Mucosa of stomach (tissue), 1 donor: ENCODE data around the gene TBC1D10A.
A peak's percentile ranks its signal among the peaks of the same experiment; 100 is the strongest.
"Not testable (repeated sequence)": the region's sequence is repeated elsewhere in the genome, so short reads cannot be mapped to it uniquely, and the experiment has no call there.

ENCODE experiments used
- H3K27me3 ChIP-seq: one replicate; pipeline ENCODE4 v1.7.0; 2013; ENCODE audit warnings: mild to moderate bottlenecking, low read length; ENCODE audit not compliant: control insufficient read depth, insufficient read depth
- H3K36me3 ChIP-seq: one replicate; pipeline ENCODE4 v1.7.0; 2013; ENCODE audit warnings: low read length; ENCODE audit not compliant: control insufficient read depth, insufficient read depth
- H3K4me1 ChIP-seq: one replicate; pipeline ENCODE4 v1.7.0; 2013; ENCODE audit warnings: mild to moderate bottlenecking, low read length; ENCODE audit not compliant: control insufficient read depth, insufficient read depth
- H3K4me3 ChIP-seq: one replicate; pipeline ENCODE4 v1.7.0; 2013; ENCODE audit warnings: low read length
- H3K9ac ChIP-seq: one replicate; pipeline ENCODE4 v1.7.0; 2013; ENCODE audit warnings: mild to moderate bottlenecking, low read length, moderate library complexity
- H3K9me3 ChIP-seq: one replicate; pipeline ENCODE4 v1.7.0; 2013; ENCODE audit warnings: mild to moderate bottlenecking, low read length, moderate library complexity; ENCODE audit not compliant: control insufficient read depth
- donor health status: Pancreatic carcinoma.

TBC1D10A gene

DNA sequence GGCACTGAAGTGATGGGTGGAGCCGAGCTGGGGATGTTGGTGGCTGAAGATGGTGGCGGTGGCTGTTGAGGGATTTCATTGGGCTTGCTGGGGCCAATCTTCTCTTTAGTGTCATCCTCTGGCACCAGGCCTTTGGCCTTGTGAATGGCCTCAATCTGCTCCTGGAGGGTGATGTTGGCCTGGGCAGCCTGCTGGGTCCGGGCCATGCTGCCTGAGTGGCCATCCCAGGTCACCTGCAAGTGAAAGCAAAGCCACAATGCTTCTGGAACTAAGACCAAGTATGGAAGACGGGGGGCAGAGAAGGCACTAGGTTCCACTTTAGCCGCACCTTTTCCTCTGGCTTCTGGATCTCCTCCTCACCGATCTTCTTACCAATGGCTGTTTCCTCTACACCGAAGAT, 12.1 kb upstream of the TBC1D10A start:
- Histone ChIP-seq H3K27me3 (no peaks in the 10 kb centered on the region), H3K9me3 (no peaks in the 10 kb centered on the region), H3K9ac (no peak overlapping the region), H3K36me3 (peaks cover 43% of the 10 kb centered on the region), H3K4me1 (no peaks in the 10 kb centered on the region), H3K4me3 (no peak overlapping the region)

DNA sequence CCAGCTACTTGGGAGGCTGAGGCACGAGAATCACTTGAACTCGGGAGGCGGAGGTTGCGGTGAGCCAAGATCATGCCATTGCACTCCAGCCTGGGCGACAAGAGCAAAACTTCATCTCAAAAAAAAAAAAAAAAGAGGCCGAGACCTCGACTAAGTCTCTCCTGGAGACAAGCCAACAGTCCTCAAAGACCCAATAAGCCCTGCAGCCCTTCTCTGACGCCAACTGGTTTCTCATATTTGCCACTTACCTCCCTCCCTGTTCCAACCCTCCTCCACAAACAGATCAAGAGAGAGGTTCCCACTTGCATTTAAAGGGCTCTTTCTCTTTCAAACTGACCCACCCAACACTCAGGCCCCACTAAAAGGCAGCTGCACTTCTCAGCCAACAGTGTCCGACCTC, 11.6 kb upstream of the TBC1D10A start:
- H3K4me3 ChIP-seq, H3K4me1 ChIP-seq, H3K27me3 ChIP-seq, H3K9me3 ChIP-seq, H3K9ac ChIP-seq: not testable (repeated sequence)
- H3K36me3 ChIP-seq, result peaks cover 43% of the 10 kb centered on the region

DNA sequence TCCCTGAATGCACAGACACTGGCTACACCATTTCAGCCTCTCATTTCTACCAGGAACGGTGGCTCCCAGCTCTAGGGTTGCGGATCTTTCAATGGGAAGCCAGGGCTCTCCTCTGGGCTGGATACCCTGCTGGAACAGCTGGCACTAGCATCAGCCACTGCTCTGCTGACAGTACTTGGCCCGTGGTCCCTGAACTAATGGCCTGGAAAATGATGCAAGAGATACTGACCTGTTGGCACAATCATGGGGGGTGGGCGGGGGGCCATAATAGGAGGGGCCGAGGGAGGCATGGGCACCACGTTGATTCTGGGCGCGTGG, 10.7 kb upstream of the TBC1D10A start:
- Histone ChIP-seq H3K36me3 (peaks cover 41% of the 10 kb centered on the region), H3K4me1 (no peaks in the 10 kb centered on the region)

DNA sequence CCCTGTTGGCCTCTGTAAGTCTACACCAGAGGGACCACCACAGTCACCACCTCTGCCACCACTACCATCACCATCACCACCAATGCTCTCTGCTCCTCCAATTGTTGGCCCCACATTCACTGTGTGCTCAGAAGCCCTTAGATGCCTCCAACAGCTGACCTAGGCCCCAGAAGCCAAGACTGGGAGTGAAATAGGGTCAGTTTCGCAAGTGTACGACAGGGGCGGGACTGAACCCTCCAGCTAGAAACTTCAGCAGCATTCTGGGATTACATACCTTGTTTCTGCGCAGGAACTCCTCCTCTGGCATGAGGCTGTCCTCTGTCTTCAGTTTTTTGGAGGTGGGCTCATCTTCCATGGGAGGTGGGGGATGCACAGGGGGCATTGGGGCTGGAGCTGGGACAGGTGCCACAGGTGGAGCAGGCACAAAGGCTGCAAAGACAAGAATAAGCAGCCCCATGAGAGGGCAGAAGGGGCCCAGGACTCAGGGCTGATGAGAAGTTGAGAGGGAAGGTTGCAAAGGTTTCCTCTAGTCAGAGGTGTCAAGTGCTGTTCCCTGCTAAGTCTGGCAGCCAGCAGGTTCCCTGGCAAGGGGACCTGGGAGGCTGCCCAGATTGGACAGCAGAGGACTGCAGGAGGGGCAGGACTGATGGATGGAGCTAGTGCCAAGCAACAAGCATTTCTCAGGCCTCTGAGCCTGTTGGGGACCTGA, 10.2 kb upstream of the TBC1D10A start:
- Histone ChIP-seq H3K9me3 (no peaks in the 10 kb centered on the region), H3K4me1 (no peaks in the 10 kb centered on the region), H3K36me3 (peaks cover 36% of the 10 kb centered on the region), H3K27me3 (no peaks in the 10 kb centered on the region), H3K4me3 (no peak overlapping the region), H3K9ac (no peak overlapping the region)

More for the DNA sequence above, 10.7 kb upstream of the TBC1D10A start:
- Histone ChIP-seq H3K9ac (no peak overlapping the region), H3K4me3 (no peak overlapping the region), H3K27me3 (no peaks in the 10 kb centered on the region), H3K9me3 (no peaks in the 10 kb centered on the region)

DNA sequence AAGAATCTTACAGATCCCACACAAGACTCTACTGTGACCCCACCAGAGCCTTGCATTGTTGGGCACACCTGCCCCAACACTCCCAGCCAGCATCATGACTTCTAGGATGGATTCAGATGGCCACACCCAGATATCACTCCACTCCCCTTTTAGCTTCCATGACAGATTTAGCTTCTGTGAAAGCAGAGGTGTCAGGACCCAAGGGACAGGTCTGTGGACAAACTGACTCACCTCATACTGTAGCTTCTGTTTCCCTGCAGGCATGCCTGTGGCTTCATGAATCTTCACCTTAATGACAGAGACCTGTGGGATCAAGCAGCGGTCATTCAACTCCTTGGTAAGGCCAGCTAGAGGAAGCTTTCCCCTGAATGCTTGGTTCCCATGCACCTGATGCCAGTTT, 8.5 kb upstream of the TBC1D10A start:
- Histone ChIP-seq H3K9me3 (no peaks in the 10 kb centered on the region), H3K27me3 (no peaks in the 10 kb centered on the region), H3K36me3 (peaks cover 30% of the 10 kb centered on the region), H3K4me3 (no peak overlapping the region), H3K9ac (no peak overlapping the region), H3K4me1 (no peaks in the 10 kb centered on the region)

DNA sequence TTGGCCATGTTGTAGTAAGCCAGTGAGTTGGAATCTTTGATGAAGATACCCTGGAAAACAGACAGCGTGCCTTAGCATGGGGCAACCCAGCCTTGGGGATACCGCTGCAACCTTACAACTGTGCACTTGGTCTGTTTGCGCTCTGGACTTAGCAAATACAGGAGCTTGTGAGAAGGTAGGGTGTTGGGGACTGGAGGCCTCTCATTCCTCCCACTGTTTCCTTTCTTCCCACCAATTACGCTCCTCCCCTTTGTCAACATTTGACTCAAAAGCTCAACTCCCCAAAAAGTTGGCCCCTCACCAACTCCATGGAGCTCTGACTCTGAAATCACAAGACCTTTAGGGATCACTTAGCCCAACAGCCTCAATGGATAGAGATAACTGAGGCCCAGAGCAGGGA, 7.9 kb upstream of the TBC1D10A start:
- no peak overlapping the region for H3K4me3 ChIP-seq
- no peak overlapping the region for H3K9ac ChIP-seq
- H3K4me1 ChIP-seq, result no peaks in the 10 kb centered on the region
- H3K9me3 ChIP-seq, result no peaks in the 10 kb centered on the region
- peaks cover 30% of the 10 kb centered on the region for H3K36me3 ChIP-seq
- H3K27me3 ChIP-seq, result no peaks in the 10 kb centered on the region

DNA sequence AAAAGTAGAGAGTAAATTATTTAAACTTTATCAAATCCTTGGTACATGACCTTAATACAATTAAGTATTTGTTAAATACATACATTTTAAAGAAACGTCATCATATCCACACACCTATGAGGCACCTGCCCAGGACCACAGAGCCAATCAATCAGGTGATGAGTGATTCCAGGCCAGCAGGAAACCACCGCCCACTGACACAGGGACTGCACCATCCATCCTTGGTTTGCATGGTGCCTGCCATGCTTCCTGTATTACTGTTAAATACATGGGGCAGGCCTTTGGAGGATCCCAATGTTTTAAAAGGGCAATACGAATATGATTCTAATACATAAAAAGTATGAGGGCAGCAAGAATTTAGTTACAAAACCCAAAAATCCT, 7.0 kb upstream of the TBC1D10A start:
- Histone ChIP-seq H3K9me3 (no peaks in the 10 kb centered on the region), H3K4me1 (no peaks in the 10 kb centered on the region), H3K36me3 (peaks cover 30% of the 10 kb centered on the region), H3K27me3 (no peaks in the 10 kb centered on the region), H3K9ac (no peak overlapping the region), H3K4me3 (no peak overlapping the region)

DNA sequence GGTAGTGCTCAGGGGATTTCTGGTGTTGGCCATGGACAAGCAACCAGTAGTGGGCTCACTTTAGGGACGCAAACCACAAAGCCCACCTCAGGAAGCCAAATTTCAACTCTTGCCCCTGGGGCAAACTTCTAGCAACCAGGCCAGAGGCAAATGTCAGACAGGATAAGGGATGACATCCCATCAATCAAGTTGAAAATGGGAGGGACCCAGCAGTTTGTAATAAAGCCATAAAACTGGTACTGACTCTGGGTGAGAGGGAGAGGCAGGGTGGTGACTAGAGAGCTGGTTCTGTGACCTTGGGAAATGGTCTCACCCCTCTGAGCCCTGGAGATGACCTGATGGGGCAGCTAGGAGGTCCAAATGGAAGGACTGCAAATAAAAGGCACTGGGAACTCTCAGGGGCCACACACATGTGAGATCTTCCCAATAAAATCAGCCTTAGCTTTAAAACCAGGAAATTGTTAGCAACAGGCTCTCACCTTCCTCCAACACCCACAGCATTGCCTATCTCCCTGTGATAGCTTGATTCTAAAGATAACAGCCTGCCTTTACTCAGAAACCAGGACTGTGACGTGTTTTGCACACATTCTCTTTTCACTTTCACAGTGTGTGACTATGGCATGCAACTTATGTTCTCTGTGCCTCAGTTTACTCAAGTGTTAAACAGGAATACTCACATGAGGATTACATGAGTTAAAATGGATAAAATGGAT, 6.4 kb upstream of the TBC1D10A start:
- peaks cover 2% of the 10 kb centered on the region for H3K4me1 ChIP-seq
- peaks cover 30% of the 10 kb centered on the region for H3K36me3 ChIP-seq
- H3K4me3 ChIP-seq, result no peak overlapping the region
- no peaks in the 10 kb centered on the region for H3K27me3 ChIP-seq
- no peak overlapping the region for H3K9ac ChIP-seq
- H3K9me3 ChIP-seq, result no peaks in the 10 kb centered on the region

DNA sequence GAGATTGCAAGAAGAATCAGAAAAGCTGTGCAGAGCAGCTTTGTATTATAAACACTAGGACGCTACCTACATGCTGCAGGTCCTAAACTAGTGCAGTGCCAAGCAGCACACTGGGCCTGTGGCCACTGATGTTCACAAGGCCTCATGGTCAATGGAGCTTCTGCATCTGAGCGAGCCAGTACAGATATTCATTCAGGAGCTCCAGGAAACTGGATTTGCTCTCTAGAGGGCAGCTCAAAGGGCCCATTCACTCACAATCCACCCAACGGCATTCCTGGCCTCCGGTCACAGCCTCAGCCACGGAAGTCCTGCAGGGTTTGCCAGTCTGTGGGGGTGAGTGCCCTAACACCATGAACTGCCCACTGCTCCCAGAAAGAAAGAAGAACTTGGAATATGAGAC, 5.8 kb upstream of the TBC1D10A start:
- Histone ChIP-seq H3K9me3 (no peaks in the 10 kb centered on the region), H3K4me1 (peaks cover 6% of the 10 kb centered on the region), H3K9ac (no peak overlapping the region), H3K4me3 (no peak overlapping the region), H3K36me3 (peaks cover 30% of the 10 kb centered on the region), H3K27me3 (no peaks in the 10 kb centered on the region)

DNA sequence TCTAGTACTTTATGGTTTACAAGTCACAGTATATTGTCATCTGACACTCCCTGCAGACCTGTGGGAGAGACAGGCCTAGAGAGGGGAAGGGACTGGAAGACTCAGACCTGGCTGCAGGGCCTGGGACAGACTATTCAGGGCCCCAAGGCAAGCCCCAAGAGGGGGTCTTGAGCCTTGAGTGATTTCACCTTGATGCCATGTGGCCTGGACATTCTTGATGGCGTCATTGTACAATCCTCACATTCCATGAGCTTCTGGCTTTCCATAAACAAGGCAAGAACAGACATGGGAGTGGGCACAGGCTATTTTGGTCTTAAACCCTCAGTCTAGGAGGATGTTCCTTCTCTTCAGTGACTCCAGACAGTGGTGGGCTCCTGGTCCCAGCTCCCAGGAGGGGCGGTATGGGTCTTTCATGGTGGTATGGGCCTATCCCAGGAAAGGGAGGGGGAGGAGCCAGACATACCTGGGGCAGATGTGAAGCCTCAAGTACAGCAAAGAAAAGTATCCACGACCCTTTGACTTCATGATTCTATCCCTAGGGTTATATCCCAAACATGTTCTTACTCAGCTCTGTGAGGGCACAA, 1.8 kb upstream of the TBC1D10A start:
- peaks cover 27% of the 10 kb centered on the region for H3K4me1 ChIP-seq
- H3K9me3 ChIP-seq, result no peaks in the 10 kb centered on the region
- H3K9ac ChIP-seq, result no peak overlapping the region

DNA sequence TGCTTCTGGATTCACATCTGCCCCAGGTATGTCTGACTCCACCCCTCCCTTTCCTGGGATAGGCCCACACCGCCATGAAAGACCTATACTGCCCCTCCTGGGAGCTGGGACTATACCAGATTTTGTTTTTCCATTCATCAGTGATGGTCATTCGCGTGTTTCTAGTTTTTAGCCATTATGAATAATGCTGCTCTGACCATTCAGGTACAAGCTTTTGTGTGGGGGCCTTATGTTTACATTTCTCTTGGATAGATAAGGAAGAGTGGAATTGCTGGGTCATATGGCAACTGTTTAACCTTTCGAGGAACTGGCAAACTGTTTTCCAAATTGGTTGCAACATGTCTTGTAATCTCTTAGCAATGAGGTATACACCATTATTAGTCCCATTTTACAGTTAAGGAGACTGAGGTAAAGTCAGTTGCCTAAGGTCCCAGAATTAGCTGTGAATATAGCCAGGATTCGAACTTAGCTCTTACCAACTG, 1.2 kb upstream of the TBC1D10A start:
- Histone ChIP-seq H3K9me3 (no peaks in the 10 kb centered on the region), H3K9ac (peak overlapping the region; percentile 74)

More for the DNA sequence above, 1.8 kb upstream of the TBC1D10A start:
- Histone ChIP-seq H3K36me3 (peaks cover 7% of the 10 kb centered on the region), H3K27me3 (no peaks in the 10 kb centered on the region), H3K4me3 (no peak overlapping the region)

DNA sequence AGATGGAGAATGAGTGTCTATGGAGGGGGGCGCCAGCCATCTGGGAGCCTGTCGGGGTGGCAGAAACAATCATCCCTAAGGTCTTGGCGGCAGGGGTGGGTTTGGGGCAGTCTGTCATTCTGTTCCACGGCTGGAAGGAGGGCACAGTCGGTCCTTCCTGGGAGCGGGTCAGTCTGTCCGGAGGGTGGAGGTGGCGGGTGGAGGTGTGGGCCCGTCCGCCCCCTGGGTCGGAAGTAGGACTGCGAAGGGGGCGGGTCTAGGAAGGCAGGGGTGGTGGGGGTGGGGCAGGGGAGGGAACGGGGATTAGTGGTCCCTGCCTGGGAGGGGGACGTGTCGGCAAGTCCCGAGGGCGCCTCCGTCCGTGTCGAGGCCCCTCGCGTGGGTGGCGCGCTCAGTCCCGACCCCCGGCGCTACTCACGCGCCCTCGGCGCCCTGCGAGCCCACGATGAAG, 461 bp downstream of the TBC1D10A start:
- H3K9ac ChIP-seq, result peak overlapping the region; percentile 84
- no peaks in the 10 kb centered on the region for H3K27me3 ChIP-seq
- H3K4me1 ChIP-seq, result peaks cover 27% of the 10 kb centered on the region
- no peaks in the 10 kb centered on the region for H3K9me3 ChIP-seq
- no peaks in the 10 kb centered on the region for H3K36me3 ChIP-seq
- peak overlapping the region; percentile 92 for H3K4me3 ChIP-seq

More for the DNA sequence above, 1.2 kb upstream of the TBC1D10A start:
- H3K36me3 ChIP-seq, result peaks cover under 1% of the 10 kb centered on the region
- H3K4me3 ChIP-seq, result no peak overlapping the region
- no peaks in the 10 kb centered on the region for H3K27me3 ChIP-seq
- H3K4me1 ChIP-seq, result peaks cover 27% of the 10 kb centered on the region
